Prostate gland (tissue), 2 donors: ENCODE data around the gene ZFP1.

Experiments used
- POLR2A ChIP-seq: fragments of 450-650 bp; IDR thresholded peaks from one replicate; pipeline ENCODE4 v1.6.1; 2016; ENCODE audit warnings: antibody characterized with exemption, mild to moderate bottlenecking
- POLR2AphosphoS5 ChIP-seq: sonication (generic); formaldehyde crosslinking; IDR thresholded peaks from one replicate; pipeline ENCODE4 v1.6.1; 2017; ENCODE audit warnings: antibody characterized with exemption
- TF ChIP-seq, protein P1 (sequence below), 4 experiments: fragments of 200-600 bp in 2 of 4; fragments of 450-650 bp in 2 of 4; sonication (generic) in 2 of 4; IDR thresholded peaks; 1 replicate in 3 of 4; 2 replicates in 1 of 4; pipeline ENCODE4 v1.5.1; 2016 to 2019; ENCODE audit warnings: antibody characterized with exemption in 4 of 4, mild to moderate bottlenecking in 2 of 4, moderate library complexity in 2 of 4

DNA sequence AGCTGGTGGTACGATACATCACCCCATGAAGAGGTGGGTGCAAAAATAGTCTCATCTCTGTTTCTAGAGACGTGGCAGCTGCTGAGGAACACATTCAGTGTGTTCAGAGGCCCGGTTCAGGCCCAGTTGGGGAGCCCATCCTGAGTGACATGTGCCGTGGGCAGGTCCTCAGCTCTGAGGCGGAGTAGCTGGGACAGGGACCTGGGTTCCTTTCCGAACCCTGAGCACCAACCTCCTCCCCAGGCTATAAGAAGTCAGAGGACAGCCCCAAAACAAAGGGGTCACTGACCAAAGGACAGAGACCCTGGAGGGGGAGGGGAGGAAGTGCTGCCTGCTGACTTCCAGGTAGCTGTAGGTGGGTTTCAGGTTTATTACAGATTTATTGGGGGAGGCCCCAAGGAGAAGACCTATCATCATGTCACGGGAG, 36.8 kb upstream of the ZFP1 start:
- TF ChIP-seq, protein P1, sequence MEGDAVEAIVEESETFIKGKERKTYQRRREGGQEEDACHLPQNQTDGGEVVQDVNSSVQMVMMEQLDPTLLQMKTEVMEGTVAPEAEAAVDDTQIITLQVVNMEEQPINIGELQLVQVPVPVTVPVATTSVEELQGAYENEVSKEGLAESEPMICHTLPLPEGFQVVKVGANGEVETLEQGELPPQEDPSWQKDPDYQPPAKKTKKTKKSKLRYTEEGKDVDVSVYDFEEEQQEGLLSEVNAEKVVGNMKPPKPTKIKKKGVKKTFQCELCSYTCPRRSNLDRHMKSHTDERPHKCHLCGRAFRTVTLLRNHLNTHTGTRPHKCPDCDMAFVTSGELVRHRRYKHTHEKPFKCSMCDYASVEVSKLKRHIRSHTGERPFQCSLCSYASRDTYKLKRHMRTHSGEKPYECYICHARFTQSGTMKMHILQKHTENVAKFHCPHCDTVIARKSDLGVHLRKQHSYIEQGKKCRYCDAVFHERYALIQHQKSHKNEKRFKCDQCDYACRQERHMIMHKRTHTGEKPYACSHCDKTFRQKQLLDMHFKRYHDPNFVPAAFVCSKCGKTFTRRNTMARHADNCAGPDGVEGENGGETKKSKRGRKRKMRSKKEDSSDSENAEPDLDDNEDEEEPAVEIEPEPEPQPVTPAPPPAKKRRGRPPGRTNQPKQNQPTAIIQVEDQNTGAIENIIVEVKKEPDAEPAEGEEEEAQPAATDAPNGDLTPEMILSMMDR (IDR thresholded peaks at IDR 0.05), result no peak
- TF ChIP-seq POLR2A (no peak), POLR2AphosphoS5 (no peak)
